K562 (cell line): ENCODE results near the gene CYB5D1. TPM values are rescaled to one million over a fixed set of nuclear protein-coding genes. Genes with fewer than 3 reads are reported as not detected.

ENCODE experiments used
- ATF1 ChIP-seq, 2 experiments: fragments of 450-650 bp in 1 of 2; IDR thresholded peaks; 2 replicates each; pipeline ENCODE4 v1.6.1; 2016; ENCODE audit warnings: missing compliant biosample characterization in 1 of 2, missing genetic modification characterization in 1 of 2
- CBFA2T2 ChIP-seq: fragments of 450-650 bp; conservative IDR thresholded peaks from 2 replicates; pipeline ENCODE4 v1.6.1; 2017; ENCODE audit warnings: mild to moderate bottlenecking
- CREB1 ChIP-seq, 2 experiments: sonication (generic) in 1 of 2; formaldehyde crosslinking in 1 of 2; IDR thresholded peaks; 2 replicates each; pipeline versions ENCODE4 v1.6.1 to v1.8.0; 2012 to 2022; ENCODE audit warnings: inconsistent platforms in 1 of 2, mild to moderate bottlenecking in 1 of 2, missing genetic modification reagents in 1 of 2, moderate library complexity in 1 of 2
- EGR1 ChIP-seq: fragments of 450-650 bp; conservative IDR thresholded peaks from 2 replicates; pipeline ENCODE4 v1.6.1; 2017; ENCODE audit warnings: mild to moderate bottlenecking
- ETV6 ChIP-seq, 3 experiments: fragments of 150-350 bp in 1 of 3; sonication (generic) in 1 of 3; formaldehyde crosslinking in 1 of 3; IDR thresholded peaks; 2 replicates each; pipeline versions ENCODE4 v1.6.1 to v1.8.0; 2014 to 2022; ENCODE audit warnings: borderline replicate concordance in 2 of 3, low read depth in 2 of 3, antibody characterized with exemption in 1 of 3, low read length in 1 of 3, mild to moderate bottlenecking in 1 of 3, missing genetic modification reagents in 1 of 3
- HINFP ChIP-seq: fragments of 450-650 bp; conservative IDR thresholded peaks from 2 replicates; pipeline ENCODE4 v1.6.1; 2016; ENCODE audit warnings: missing genetic modification characterization, low read depth, mild to moderate bottlenecking, control low read depth, missing compliant biosample characterization
- HNRNPLL ChIP-seq: fragments of 200-400 bp; formaldehyde crosslinking; IDR thresholded peaks from 2 replicates; pipeline ENCODE4 v1.6.1; 2017; ENCODE audit warnings: low read length, low read depth, mild to moderate bottlenecking; ENCODE audit not compliant: poor library complexity, severe bottlenecking
- KLF16 ChIP-seq: IDR thresholded peaks from 2 replicates; pipeline ENCODE4 v1.6.1; 2016; ENCODE audit warnings: antibody characterized with exemption
- MXI1 ChIP-seq: IDR thresholded peaks from 2 replicates; pipeline ENCODE4 v1.6.1; 2011; ENCODE audit warnings: low read depth, mild to moderate bottlenecking, improper control_type of control experiment, low read length
- NFE2 ChIP-seq: IDR thresholded peaks from 2 replicates; pipeline ENCODE4 v1.6.1; 2014; ENCODE audit warnings: antibody characterized with exemption, low read depth
- PKNOX1 ChIP-seq: fragments of 450-650 bp; IDR thresholded peaks from 2 replicates; pipeline ENCODE4 v1.6.1; 2016
- POLR2A ChIP-seq: fragments of 450-650 bp; conservative IDR thresholded peaks from 2 replicates; pipeline ENCODE4 v1.6.1; 2016
- POLR2H ChIP-seq: IDR thresholded peaks from 2 replicates; pipeline ENCODE4 v1.6.1; 2016; ENCODE audit warnings: missing genetic modification characterization, low read depth, mild to moderate bottlenecking, control low read depth, missing compliant biosample characterization, moderate library complexity
- PTRF ChIP-seq: fragments of 450-650 bp; IDR thresholded peaks from 2 replicates; pipeline ENCODE4 v1.6.1; 2016; ENCODE audit warnings: mild to moderate bottlenecking, missing genetic modification characterization, missing compliant biosample characterization
- SP1 ChIP-seq: sonication (generic); formaldehyde crosslinking; IDR thresholded peaks from 2 replicates; pipeline ENCODE4 v1.8.1; 2022; ENCODE audit warnings: mild to moderate bottlenecking, missing genetic modification reagents
- UBTF ChIP-seq, 2 experiments: IDR thresholded peaks; 2 replicates each; pipeline ENCODE4 v1.6.1; 2012; ENCODE audit warnings: improper control_type of control experiment in 2 of 2, low read depth in 2 of 2, low read length in 2 of 2, borderline replicate concordance in 1 of 2
- ZNF174 ChIP-seq: fragments of 250-450 bp; sonication (Bioruptor Pico); IDR thresholded peaks from 2 replicates; pipeline ENCODE4 v1.4.0; 2020; ENCODE audit warnings: mild to moderate bottlenecking
- ZNF398 ChIP-seq: fragments of 250-450 bp; sonication (Bioruptor Pico); IDR thresholded peaks from 2 replicates; pipeline ENCODE4 v1.8.0; 2021; ENCODE audit warnings: moderate library complexity, mild to moderate bottlenecking, inconsistent platforms
- ZNF644 ChIP-seq: fragments of 200-800 bp; sonication (Bioruptor generic); IDR thresholded peaks from 2 replicates; pipeline ENCODE4 v1.6.1; 2016; ENCODE audit warnings: low read depth, missing genetic modification characterization, missing compliant biosample characterization
- polyA plus RNA-seq, 8 experiments: library from polyadenylated mRNA; depleted of rRNA in 4 of 8; stranded (reverse) in 5 of 8; unstranded in 3 of 8; fragments of >200 nt; fragmentation: Nextera tagmentation in 2 of 8; fragmentation: Illumina TruSeq in 1 of 8; extraction: Ambion mirVana in 2 of 8; extraction: Trizol in 1 of 8; gene quantifications; 2 replicates each; pipeline versions ENCODE4 v1.2.1 to v1.2.3, GENCODE V29; 2011 to 2014; ENCODE audit warnings: inconsistent platforms in 1 of 8, missing spikeins in 1 of 8
- total RNA-seq, 7 experiments: library from RNA; depleted of rRNA in 6 of 7; stranded (reverse); fragments of >200 nt in 6 of 7; fragmentation: Illumina TruSeq in 2 of 7; extraction: Trizol in 2 of 7; gene quantifications; 2 replicates each; pipeline versions ENCODE4 v1.2.1 to v1.2.3, GENCODE V29; 2011 to 2021; ENCODE audit warnings: low replicate concordance in 1 of 7

CYB5D1 gene
- total and polyA plus RNA-seq, 9 of the 15 experiments (the other 6 are each of a cell fraction or from before 2014, with no cell fraction given): 2.4 to 7.9 (median 5.7) TPM

GRCh38 chr17:7843536-7844291, 14.1 kb upstream of the CYB5D1 start (continued):
- TF ChIP-seq POLR2H (tag) (no peak), CREB1 (IDR thresholded peaks at IDR 0.05) (peak; percentile 79), CREB1 (CRISPR knock-in tag; IDR thresholded peaks at IDR 0.05) (peak; percentile 78), ZNF398 (CRISPR knock-in tag) (no peak), UBTF (IDR thresholded peaks at IDR 0.05; ENCODE audit: borderline replicate concordance in 1 of 2, low read depth in 2 of 2, low read length in 2 of 2) (0 out of 4 replicates have a peak, but pooled peaks have one; percentile 32 to 44), KLF16 (no peak), EGR1 (peak; percentile 61), MXI1 (peak; percentile 66; the same call in 1 of the 2 replicates), ETV6 (IDR thresholded peaks at IDR 0.05; ENCODE audit: borderline replicate concordance in 1 of 2, low read depth in 2 of 2, low read length in 1 of 2) (peak; percentile 12 to 29; a peak in 2 of 4 replicates), ETV6 (CRISPR knock-in tag; IDR thresholded peaks at IDR 0.05; ENCODE audit: borderline replicate concordance) (no peak), PKNOX1 (0 out of 2 replicates have a peak, but pooled peaks have one; percentile 6), CBFA2T2 (no peak), ATF1 (CRISPR knock-in tag; IDR thresholded peaks at IDR 0.05) (no peak), ATF1 (tag; IDR thresholded peaks at IDR 0.05) (peak; percentile 65), PTRF (tag) (no peak), NFE2 (0 out of 2 replicates have a peak, but pooled peaks have one; percentile 8), HNRNPLL (peak; percentile 1), ZNF174 (CRISPR knock-in tag) (no peak), SP1 (CRISPR knock-in tag) (peak; percentile 44; the same call in 1 of the 2 replicates), ZNF644 (tag) (0 out of 2 replicates have a peak, but pooled peaks have one; percentile 32), POLR2A (peak; percentile 42; the same call in 1 of the 2 replicates), HINFP (tag) (no peak)
